Left colon (tissue), 2 donors: Measurements from ENCODE around the gene ZNF608. TPM values are rescaled to one million over a fixed set of nuclear protein-coding genes. Genes with fewer than 3 reads are reported as not detected.

Experiments
- ATAC-seq: fragments of 200-7000 bp; cut with Tn5 transposase; one replicate; pipeline ENCODE4 v1.9.1; 2020; ENCODE audit warnings: mild to moderate bottlenecking, moderate library complexity
- DNase-seq, 2 donors: peaks; one replicate each; pipeline ENCODE4 v3.0.0-alpha.2; 2020
- intact Hi-C, 2 donors: fragments of 100-400 bp; cut with DNase I in 1 of 2; cut with micrococcal nuclease in 1 of 2; formaldehyde crosslinking; loops; one replicate each; pipeline versions ENCODE4 v1.11.2 to v1.14.0; 2022; cut with DNase I, micrococcal nuclease
- total RNA-seq, 2 donors: library from RNA; stranded (reverse); fragmentation: NEBNext Ultra II Directional; extraction: Animal tissue kit (Norgen Biotek cat#: 25700); gene quantifications; one replicate each; pipeline ENCODE4 v1.2.1, GENCODE V29; 2021
- donor health status: DM: no; HTN: no; CAD: no.
- donor health status: DM: yes; HTN: yes; CAD: no.

ZNF608 gene
- total RNA-seq, 2 donors from 2014 or later: 16.2 to 23.1 TPM

DNA sequence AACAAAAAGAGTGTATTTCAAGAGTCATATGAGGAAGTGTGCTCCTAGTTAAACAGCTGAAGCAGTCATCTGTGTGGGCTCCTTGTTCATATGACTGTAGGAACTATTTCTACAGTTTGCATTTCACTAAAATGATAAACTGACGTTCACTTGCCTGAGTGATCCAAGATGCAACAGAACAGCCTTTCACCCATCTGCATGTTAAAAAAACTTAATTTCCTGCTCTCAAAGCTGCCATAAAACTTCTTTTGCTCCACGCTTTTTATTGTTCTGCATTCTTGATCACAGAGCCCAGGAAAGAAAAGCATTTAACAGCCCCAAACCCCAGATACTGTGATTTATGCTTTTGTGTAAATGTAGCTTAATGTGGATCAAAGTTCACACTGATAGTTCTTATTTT, 43.9 kb downstream of the ZNF608 start:
- DNase-seq (no peak), ATAC-seq (peak; percentile 54)
- intact Hi-C loops: no loop called here

DNA sequence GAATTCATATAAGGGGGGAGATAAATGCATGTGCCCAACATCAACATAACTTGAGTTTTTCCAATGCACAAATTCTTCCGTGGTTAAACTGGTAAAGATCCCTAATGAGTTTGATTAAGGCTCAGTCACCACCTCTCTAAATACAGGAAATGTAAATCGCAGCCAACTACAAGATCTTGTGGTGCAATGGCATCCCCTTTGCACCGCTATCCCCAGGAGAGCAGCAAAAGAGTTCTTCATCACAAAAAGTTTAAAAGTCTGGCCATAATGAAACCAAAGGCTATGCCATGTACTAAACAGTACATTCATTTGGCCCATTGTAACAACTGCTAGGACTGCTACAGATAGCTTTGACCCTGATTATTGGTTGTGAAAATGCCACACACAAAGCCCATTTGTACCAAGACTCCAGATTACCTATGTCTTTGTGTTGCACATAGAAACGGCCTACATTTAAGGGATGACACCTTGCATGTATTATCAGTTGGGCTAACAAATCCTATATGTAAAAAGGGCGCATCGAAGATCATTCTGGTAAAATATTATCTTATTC, 44.5 kb downstream of the ZNF608 start:
- intact Hi-C loops: no loop called here
- DNase-seq: no peak
- ATAC-seq: no peak

DNA sequence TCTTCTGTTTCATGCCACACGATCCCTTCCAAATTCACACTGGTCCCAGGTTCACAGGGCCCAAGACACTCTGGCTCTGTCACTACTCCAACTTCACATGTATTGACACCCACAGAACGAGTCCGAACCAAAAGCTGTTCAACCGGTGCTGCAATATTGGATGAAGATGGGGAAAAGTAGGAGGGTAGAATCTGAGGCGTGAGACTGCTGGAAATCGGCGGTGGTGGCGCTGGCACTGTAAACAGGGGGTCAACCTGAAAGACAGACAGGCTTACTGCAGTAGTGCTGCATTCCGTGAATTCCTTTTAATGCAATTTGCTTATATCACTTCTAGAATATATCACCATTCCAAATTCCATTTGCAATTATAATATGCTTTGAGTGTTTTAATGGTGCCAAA, 45.4 kb downstream of the ZNF608 start:
- ATAC-seq (no peak), DNase-seq (no peak)
- intact Hi-C loops: no loop called here

GRCh38 chr5:124700333-124700732, 46.1 kb downstream of the ZNF608 start:
- intact Hi-C loops: no loop called here
- ATAC-seq (no peak), DNase-seq (no peak)

DNA sequence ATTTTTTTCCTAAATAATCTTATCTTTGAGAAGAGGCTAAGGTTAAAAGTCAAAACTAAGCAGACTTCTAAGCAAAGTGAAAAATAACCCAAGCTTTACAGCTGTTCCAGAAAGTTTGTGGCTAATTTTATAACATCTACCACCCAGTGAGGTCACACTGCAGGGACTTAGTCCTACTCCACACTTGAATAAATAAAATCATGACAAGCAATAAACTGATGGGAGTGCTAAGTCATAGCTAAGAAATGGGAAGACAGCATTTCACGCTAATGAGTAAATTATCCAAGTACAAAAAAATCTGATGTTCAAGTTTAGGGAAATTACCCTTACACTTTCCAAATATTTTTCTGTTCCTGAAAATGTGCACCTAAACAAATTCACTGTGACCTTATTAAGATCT, 47.7 kb downstream of the ZNF608 start:
- ATAC-seq (peak; percentile 66), DNase-seq (no peak)
- intact Hi-C loops: no loop called here

- intact Hi-C loops: no loop called here
- DNase-seq (no peak), ATAC-seq (no peak)
These were observed 48.4 kb downstream of the ZNF608 start for GRCh38 chr5:124697933-124698591.

- no peak for DNase-seq
- no peak for ATAC-seq
- intact Hi-C loops: no loop called here
These were observed 48.9 kb downstream of the ZNF608 start for GRCh38 chr5:124697501-124697900.

DNA sequence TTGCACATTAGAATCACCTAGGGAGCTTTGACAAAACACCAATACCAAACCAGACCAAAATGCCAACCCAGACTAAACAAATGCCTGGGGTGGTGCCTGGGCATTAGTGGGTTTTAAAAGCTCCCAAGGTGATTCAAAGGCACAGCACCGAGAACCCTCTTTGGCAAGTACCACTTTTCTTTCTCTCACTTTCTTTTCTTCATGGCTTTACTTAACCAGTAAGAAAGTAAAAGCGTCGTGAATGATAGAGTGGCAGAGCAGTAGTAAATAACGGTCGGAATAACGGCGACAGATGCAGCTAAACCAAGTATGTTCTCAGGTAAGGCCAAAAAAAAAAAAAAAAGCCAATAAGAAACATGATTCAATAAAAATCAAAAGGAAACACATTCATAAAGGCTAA, 49.5 kb downstream of the ZNF608 start:
- DNase-seq (no peak), ATAC-seq (no peak)
- intact Hi-C loops: no loop called here
